ENCODE results near the gene ERBB3.

ERBB3 gene

GRCh38 chr12:56078931-56079722 lies 838 bp upstream of the ERBB3 start:
- H3K4me3 ChIP-seq (ENCODE audit: low read depth, low read length): peak overlapping the region; percentile 86

GRCh38 chr12:56080556-56081138 lies 682 bp downstream of the ERBB3 start:
- H3K4me3 ChIP-seq (ENCODE audit: low read depth, low read length): peak overlapping the region; percentile 86

GRCh38 chr12:56081393-56082347 lies 1.7 kb downstream of the ERBB3 start:
- H3K4me3 ChIP-seq (ENCODE audit: low read depth, low read length): peak overlapping the region; percentile 86

GRCh38 chr12:56082382-56082781 lies 2.4 kb downstream of the ERBB3 start:
- no peak overlapping the region for H3K4me3 ChIP-seq (ENCODE audit: low read depth, low read length)

- H3K4me3 ChIP-seq (ENCODE audit: low read depth, low read length): no peak overlapping the region
Measured at GRCh38 chr12:56082967-56083366, 3.0 kb downstream of the ERBB3 start.

- no peak overlapping the region for H3K4me3 ChIP-seq (ENCODE audit: low read depth, low read length)
Measured at GRCh38 chr12:56084958-56085543, 5.1 kb downstream of the ERBB3 start.

- H3K4me3 ChIP-seq (ENCODE audit: low read depth, low read length): no peak overlapping the region
Measured at GRCh38 chr12:56086096-56086495, 6.1 kb downstream of the ERBB3 start.

- no peak overlapping the region for H3K4me3 ChIP-seq (ENCODE audit: low read depth, low read length)
Measured at GRCh38 chr12:56086608-56087007, 6.6 kb downstream of the ERBB3 start.

GRCh38 chr12:56087220-56087619 lies 7.3 kb downstream of the ERBB3 start:
- no peak overlapping the region for H3K4me3 ChIP-seq (ENCODE audit: low read depth, low read length)

GRCh38 chr12:56097738-56098137 lies 17.8 kb downstream of the ERBB3 start:
- H3K4me3 ChIP-seq (ENCODE audit: low read depth, low read length): no peak overlapping the region

GRCh38 chr12:56098592-56098991 lies 18.6 kb downstream of the ERBB3 start:
- H3K4me3 ChIP-seq (ENCODE audit: low read depth, low read length): no peak overlapping the region

- no peak overlapping the region for H3K4me3 ChIP-seq (ENCODE audit: low read depth, low read length)
Measured at GRCh38 chr12:56099787-56100186, 19.8 kb downstream of the ERBB3 start.

GRCh38 chr12:56101045-56101444 lies 21.1 kb downstream of the ERBB3 start:
- no peak overlapping the region for H3K4me3 ChIP-seq (ENCODE audit: low read depth, low read length)

GRCh38 chr12:56102683-56103065 lies 22.7 kb downstream of the ERBB3 start:
- H3K4me3 ChIP-seq (ENCODE audit: low read depth, low read length): no peak overlapping the region

- peak overlapping the region; percentile 66 for H3K4me3 ChIP-seq (ENCODE audit: low read depth, low read length)
Measured at GRCh38 chr12:56103066-56103711, 23.2 kb downstream of the ERBB3 start.

GRCh38 chr12:56103823-56104108 lies 23.8 kb downstream of the ERBB3 start:
- peak overlapping the region; percentile 66 for H3K4me3 ChIP-seq (ENCODE audit: low read depth, low read length)

GRCh38 chr12:56104109-56104814 lies 24.3 kb downstream of the ERBB3 start, which contains the start of gene PA2G4:
Gene PA2G4 (plus strand): TSS chr12:56104559. CDS start chr12:56104738, 179 bp downstream.
- peak within 1 kb of the TSS; percentile 93 for H3K4me3 ChIP-seq (ENCODE audit: low read depth, low read length)

GRCh38 chr12:56104815-56105608 lies 25.0 kb downstream of the ERBB3 start:
- peak overlapping the region; percentile 93 for H3K4me3 ChIP-seq (ENCODE audit: low read depth, low read length)

- H3K4me3 ChIP-seq (ENCODE audit: low read depth, low read length): peak overlapping the region; percentile 93
Measured at GRCh38 chr12:56105609-56105902, 25.6 kb downstream of the ERBB3 start.
